COLO829 (cell line): ENCODE measurements around the gene RNFT2.
A peak's percentile ranks its signal among the peaks of the same experiment; 100 is the strongest.

Experiments
- DNase-seq: peaks from one replicate; pipeline ENCODE4 v3.0.0; 2012; ENCODE audit warnings: low spot score

Gene RNFT2

DNA sequence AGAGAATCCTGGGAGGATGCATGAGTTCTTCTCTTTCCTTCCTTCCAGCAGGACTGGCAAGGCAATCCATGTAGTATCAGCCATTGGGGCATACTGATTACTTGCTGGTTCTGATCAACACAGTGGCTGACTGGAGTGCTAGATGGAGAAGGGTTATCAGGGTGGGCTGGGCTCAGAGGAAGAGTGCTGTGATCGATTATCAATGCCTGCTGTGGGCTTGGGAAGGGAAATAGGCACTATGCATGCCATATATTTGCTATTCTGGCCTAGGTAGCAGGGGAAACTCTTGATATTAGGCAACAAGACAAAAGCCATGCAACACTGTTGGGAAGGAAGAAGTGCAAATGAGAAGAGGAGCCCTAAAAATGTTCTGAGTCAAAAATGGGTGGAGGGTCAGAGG, 97.4 kb downstream of the RNFT2 start:
- DNase-seq, result no peak

DNA sequence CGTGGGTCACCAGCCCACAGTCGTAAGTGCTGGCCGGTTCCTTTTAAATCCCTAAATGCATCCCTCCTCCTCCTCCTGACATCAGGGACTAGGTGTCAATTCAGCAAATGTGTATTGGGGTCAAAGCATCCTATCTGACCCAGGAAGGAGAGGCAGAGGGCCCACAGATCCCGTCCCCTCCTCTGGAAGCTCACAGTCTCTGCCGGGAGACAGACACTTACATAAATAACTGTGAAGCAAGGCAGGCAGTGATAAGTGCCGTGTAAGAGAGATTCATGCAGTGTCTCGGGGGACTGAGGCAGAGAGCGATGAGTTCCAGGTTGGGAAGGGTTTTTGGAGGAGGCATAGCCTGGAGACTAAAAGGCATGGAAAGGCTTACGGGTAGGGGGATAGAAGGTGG, 99.0 kb downstream of the RNFT2 start:
- no peak for DNase-seq

DNA sequence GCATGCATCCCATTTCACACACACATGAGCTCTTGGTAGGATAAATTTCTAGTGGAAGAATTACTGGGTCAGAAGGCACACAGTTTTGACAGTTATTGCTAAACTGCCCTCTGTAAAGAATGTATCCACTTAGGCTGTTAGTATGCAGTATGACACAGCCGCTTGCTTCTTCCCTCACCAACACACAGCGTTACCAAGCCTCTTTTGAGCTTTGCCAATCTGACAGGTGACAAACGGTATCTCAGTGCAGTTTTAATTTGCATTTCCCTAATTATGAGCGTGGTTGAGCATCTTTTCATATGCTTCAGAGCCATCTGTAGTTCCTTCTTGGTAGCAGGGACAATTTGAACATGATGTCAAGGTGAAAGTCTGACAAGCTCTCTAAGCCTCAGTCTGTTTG, 100.2 kb downstream of the RNFT2 start:
- no peak for DNase-seq

DNA sequence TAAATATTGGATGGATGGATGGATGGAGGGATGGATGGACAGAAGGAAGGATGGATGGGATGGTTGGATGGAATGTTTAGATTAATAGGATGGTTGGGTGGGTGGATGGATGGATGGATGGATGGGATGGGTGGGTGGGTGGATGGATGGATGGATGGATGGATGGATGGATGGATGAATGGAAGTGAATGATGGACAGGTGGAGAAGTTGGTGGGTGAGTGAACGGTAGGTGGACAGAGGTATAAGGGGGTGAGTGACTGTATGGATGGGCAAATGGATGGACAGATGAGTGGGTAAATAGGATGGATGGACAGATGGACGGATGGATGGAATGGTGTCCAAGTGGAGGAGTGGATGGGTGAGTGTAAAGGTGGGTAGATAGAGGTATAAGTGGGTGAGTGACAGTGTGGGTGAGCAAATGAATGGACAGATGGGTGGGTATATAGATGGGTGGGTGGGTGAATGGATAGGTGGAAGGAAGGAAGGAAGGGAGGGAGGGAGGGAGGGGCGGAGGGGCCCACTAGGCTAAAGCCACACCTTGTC, 101.2 kb downstream of the RNFT2 start:
- DNase-seq, result no peak

DNA sequence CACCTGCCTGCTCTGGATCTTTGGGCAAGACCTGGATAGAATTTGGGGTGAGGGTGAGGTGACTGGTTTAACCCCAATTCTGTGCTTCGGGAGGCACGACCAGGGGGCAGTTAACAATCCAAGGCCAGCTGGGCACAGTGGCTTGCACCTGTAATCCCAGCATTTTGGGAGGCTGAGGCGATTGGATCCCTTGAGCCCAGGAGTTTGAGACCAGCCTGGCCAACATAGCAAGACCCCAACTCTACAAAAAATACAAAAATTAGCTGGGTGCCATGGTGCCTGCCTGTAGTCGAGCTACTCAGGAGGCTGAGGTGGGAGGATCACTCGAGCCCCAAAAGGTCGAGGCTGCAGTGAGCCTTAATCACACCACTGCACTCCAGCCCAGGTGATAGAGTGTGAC, 105.0 kb downstream of the RNFT2 start:
- DNase-seq, result no peak

DNA sequence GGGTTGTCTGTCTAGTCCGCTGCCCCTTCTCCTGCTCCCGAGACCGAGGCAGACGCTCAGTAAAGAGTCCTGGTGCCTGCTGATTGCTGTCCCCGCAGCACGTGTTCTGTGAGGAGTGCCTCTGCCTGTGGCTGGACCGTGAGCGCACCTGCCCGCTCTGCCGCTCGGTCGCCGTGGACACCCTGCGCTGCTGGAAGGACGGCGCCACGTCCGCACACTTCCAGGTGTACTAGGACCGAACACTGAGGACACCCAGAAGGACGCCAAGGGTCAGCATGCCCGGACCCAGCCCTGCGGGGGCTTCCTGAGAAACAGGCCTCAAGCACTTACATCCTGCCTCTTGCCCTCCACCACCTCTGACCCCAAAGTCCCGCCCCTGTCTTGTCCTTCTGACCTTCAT, 111.1 kb downstream of the RNFT2 start:
- DNase-seq, result no peak

DNA sequence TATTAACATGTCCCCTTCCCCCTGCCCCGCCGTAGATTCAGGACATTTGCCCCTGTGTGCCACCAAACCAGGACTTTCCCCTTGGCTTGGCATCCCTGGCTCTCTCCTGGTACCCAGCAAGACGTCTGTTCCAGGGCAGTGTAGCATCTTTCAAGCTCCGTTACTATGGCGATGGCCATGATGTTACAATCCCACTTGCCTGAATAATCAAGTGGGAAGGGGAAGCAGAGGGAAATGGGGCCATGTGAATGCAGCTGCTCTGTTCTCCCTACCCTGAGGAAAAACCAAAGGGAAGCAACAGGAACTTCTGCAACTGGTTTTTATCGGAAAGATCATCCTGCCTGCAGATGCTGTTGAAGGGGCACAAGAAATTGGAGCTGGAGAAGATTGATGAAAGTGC, 114.2 kb downstream of the RNFT2 start:
- no peak for DNase-seq

DNA sequence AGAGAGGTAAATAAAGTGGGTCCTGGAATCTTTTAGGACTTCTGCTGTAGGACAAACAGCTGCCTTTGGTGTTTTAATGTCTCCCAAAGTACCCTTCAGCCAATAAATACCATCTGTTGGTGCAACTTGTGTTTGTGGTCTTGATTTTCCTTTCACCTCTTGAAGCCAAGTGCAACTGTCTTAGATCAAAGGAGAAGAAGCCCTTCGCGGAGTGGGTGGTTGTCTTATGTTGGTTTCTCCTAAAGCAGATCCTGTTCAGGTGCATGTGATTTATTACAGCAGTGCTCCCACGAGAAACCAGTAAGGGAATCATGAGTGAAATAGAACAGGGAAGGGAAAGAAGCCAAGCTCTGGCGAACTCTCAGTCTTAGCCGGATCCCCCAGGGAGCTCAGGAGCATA, 115.4 kb downstream of the RNFT2 start:
- no peak for DNase-seq

DNA sequence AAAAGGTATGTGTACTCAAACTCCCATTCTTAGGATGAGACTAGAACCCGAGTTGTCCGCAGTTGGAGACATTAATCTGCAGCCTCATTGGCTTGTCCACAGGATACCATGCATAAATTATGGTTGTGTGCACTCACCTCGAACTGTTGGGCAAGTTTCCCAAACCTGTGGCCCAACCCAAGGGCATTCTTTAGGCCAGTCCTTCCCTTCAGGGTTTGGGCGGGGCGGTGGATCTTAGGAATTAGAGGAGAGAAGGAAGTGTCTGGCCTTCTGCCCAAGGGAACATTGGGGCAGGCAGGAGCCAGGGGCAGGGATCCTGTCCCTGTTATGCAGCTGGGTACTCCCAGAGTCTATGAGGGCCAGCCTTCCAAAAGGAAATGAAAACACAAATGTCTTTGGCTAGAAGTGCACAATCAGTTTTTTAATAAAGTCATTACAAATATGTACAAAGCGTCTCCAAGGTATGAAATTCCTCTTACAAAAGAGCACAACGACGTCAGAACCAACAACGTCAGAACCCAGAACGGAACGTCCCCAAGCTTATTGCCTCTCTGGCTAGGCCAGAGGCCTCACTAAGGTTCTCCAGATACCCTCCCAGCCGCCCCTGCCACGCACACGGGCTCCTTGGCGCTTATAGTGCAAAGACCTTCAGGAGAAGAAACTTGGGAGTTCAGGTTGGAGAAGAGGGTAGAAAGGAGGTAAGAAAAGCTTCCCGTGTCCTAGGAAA, 117.8 kb downstream of the RNFT2 start:
- DNase-seq, result no peak

DNA sequence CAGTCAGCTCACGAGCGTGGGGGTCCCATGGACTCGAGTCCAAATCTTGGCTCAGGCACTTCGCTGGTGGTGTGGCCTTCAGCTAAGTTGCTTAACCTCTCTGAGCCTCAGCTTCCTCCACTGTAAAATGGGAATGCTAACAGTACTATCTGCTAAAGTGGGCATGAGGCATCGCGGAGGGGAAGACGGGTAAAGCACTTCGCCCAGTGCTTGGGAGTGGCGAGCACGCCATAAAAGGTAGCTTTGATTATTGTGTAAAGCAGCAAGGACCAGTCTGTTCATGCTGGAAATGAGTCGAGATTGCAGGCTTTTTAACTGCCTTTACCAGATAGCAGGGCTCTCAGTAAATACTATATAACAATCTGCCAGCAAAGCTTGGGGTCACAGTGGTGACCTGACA, 118.6 kb downstream of the RNFT2 start:
- DNase-seq, result no peak

DNA sequence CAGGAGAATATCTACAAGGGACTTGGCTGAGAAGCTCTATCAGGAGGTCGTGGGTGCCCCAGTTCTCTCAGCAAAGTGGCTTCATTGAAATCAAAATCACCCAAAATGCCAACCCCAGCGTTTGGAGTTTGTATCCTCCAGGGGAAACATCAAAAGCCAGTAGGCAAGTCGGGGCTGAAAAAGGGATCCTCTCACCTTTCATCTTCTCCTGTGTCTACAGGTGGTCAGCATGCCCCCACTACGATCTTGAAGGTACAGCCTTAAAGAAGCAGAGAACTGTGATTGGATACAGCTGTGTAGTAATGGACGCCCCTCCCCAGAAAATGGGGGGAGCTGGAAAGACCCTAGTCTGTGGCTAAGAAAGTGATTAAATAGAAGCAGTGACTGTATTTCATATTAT, 121.0 kb downstream of the RNFT2 start:
- no peak for DNase-seq

DNA sequence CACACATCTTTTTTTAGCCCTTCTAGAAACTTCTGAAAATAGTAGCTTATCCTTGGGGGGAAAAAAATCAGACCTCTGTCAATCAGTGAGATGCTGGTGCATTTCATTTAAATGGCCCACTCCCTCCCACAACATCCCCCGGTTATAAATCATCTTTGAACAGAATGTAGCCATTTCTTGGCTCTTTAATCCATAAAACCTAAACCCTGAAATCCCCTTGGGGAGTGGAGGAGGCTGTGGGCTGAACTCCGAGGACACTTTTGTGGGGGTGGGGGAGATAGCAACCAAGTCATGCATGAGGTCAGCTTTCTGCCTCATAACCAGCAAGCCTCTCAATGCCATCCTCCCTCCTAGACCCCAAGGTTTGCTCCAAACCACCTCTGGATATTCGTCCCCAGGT, 122.1 kb downstream of the RNFT2 start:
- DNase-seq, result no peak

DNA sequence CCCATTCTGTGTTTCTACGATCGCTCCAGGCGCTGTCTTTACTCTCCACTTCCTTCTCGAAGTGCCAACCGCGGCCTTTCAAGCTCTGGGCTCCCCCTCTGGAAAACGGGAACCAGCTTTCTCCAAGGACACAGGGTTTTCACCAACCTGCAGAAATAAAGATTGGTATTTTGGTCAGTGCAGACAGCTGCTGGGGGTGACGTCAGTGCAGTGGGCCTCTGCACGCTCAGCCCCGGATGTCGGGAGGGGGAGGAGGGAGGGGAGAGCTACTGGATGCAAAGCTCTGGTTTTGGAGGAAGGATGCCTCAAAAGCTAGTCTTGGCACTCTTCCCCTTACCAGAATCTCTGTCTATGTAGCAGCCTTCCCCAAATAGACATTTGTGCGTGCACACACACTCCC, 123.2 kb downstream of the RNFT2 start:
- DNase-seq, result peak; percentile 40

DNA sequence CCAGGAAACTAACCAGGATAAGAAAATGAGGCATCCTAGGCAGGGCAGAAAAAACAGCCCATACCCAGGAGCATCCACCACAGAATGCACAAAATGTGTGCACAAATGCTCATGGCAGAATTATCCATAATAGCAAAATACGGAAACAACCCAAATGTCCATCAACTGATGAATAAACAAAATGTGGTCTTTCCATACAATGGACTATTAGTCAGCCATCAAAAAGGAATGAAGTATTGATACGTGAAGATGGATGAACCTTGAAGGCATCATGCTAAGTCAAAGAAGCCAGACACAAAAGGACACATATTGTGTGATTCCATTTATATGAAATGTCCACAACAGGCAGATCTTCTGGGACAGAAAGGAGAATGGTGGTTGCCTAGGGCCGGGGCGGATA, 124.1 kb downstream of the RNFT2 start:
- no peak for DNase-seq

DNA sequence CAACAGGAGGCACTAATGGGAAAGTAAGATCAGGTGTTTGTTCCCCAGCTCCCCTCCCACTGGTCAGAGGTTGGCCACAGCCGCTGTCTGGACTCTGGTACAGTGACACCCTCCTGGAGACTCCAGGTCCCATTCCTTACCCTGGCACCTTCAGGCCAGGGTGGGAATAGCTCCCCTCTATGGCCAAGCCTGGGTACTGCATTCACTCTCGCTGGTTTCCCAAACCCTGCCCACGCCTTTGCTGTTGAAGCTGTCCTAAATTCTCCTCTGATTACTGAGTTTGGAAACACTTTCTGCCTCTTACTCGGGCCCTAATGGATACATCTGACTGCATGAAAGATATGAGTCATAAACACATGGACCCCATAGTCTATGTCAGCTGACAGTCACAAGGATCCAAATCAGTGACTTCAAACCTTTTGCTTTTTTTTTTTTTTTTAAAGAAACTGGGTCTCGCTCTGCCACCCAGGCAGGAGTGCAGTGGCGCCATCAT, 125.2 kb downstream of the RNFT2 start:
- peak; percentile 80 for DNase-seq

DNA sequence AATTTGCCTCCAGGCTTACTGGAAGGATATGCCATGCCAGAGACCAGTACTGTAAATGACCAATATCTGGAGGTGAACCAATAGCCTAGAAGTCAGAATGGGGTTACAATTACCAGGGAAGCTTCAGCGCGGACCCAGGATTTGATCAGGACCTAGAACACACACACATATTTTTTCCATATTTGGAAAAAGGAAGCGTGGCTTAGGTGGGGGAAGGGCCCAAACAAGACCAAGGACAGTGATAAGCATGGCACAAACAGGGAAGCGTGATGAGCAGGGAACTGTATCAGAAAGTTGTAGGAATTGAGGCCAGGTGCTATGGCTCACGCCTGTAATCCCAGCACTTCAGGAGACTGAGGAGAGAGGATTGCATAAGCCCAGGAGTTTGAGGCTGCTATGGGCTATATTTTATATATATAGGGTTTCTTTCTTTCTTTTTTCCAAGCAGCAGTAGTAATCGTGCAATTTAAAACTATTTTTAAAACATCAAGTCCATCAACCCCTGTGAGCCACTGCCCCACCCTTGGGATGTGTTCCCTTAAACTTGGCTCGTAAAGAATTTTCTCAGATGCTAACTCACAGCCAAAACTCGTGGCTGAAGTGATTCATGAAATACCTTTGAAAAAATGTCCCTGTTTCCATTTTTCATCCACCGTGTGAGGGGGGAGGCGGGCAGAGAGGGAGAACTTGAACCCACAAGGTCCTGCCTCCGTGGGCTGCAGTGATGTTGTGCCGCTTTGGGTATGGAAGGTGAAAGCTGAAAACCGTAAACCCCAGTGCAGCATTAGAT, 126.5 kb downstream of the RNFT2 start:
- no peak for DNase-seq

DNA sequence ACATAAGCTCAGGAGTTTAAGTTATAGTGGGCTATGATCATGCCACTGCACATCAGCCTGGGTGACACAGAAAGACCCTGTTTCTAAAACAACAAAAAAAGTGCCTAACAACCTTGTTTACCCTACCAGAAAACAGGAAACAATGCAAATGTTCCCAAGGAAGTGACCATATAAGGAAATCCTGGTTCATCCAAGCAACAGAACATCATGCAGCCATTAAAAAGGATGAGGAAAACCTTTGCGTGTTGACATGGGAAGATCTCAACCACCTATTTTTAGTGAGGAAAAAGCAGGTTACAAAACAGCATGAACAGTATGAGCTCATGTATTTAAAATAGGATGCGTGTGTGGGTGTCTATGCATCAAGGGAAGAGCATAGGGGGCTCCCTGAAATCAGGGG, 129.4 kb downstream of the RNFT2 start:
- DNase-seq, result no peak

DNA sequence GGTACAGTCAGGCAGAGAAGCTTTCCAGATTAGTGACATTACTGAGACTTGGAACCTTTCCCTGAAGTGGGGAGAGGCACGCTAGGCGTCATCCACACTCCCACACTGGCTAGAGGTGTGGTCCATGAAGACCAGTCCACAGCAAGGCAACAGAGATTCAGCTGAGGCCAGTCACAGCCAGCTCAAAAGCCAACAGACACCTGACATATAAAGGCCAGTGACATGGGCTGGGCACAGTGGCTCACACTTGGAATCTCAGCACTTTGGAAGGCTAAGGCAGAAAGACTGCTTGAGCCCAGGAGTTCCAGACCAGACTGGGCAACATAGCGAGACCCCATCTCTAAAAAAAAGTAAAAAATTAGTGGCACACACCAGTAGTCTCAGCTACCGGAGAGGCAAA, 132.2 kb downstream of the RNFT2 start:
- DNase-seq, result no peak

DNA sequence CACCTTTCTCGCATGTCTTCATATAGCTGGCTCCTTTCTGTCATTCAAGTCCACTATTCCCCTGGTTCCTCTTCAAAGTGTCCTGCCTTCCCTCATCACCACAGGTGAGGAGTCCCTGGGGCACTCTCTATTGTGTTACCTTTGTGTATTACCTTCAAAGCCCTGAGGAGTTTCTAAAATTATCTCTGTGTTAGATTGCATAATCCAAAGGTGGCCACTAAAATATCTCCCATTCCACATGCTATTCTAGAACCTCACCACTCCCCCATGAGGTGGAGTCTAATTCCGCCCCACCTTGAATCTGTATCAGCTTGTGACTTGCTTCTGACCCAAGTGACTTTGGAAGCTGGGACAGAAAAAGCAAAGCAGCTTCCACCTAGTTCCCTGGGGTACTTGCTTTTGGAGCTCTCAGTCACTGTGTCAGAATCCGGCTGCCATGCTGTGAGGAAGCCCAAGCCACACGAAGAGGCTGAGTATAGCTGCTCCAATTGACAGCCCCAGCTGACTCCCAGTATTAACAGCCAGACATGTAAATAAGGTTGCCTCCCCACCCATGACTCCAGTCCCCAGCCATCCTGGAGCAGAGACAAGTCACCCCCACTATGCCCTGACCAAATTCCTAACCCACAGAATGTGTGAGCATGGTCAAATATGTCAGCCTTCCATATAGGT, 136.3 kb downstream of the RNFT2 start:
- DNase-seq, result no peak

DNA sequence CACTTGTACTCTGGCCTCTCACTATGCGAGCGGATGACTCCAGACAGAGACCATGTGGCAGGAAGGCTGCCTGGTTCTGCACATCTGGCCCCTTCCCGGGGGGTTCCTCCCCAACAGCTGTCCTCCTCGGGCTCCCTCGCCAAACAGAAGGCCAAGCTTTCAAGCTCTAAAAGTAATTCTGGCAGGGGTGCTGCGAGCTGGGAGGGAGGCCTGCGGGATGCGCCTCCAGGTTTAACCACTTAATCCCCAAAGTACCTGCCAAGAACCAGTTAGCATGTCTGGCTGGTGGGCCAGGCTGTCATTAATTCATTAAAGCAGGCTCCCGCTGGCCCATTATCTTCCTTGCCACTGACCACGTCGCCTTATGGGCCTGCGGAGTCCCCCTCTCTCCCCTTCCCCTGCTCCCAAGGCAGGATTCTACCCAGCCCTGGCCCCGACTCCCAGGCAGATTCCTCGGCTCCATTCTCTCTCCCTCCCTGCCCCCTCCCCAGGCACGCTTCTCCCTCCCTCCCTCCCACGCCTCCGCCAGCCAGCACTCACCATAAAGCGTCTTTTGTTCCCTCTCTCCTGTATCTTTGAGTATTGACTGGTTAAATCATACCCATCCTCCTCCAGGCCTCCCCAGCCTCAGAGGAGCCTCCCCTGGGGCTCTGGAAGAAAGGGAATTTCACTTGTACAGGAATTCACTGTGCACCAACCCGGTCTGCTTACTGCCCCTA, 138.2 kb downstream of the RNFT2 start:
- DNase-seq, result peak; percentile 84

DNA sequence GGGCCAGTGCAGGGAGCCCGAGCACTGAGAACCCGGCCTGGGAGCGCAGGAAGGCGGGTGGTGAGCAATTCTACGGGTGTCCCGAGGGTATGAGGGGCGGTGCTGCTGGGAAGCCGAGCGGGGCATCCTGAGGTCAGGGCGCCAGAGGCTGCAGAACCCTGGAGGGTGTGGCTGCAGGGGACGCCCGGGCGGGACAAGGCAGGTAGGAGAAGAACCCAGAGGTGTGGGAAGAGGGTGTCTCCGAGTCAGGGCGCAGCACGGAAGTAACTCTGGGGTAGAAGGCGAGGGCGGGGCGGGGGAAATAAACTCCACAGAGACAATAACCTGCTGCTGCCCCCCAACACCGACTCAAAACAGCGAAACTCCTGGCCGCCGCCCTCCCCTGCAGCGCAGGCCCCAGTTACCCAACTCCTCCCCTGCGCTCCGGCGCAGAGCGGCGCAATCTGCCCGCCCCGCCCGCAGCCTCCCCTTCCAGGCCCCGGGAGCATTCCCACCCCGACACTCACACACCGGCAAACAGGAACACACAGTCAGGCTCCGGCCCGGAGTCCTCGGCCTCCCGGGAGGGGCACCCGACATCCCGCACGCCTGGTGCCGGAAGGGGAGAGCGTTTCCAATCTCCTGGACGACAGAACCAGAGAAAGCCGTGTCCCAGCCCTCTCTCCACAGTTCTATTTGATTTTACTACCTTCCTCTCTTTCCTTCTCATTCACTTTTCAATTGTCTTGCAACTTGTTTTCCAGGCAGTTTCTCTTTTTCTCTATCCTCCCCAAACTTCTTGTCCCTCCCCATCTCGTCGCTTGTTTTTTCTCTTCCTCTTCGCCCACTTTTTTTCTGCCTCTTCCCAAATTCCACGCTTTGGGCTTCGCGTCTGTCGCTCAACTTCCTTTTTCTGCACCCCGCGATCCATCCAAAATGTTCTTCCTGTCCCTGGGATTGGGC, 140.7 kb downstream of the RNFT2 start:
- DNase-seq, result no peak
